Dendritic cell treated with granulocyte-macrophage colony-stimulating factor and Interleukin-4, amounts not matched to agents 40 ng/mL and 50 ng/mL, for 4 days (primary cell): ENCODE results near the gene PCBP3.

Source experiments
- H3K27ac Mint-ChIP-seq: one replicate; pipeline ENCODE4 v1.8.0; 2022; ENCODE audit warnings: mild to moderate bottlenecking, mixed read lengths
- H3K27me3 Mint-ChIP-seq: one replicate; pipeline ENCODE4 v1.8.0; 2022; ENCODE audit warnings: mild to moderate bottlenecking, mixed read lengths
- H3K36me3 Mint-ChIP-seq: one replicate; pipeline ENCODE4 v1.8.0; 2022; ENCODE audit warnings: low read depth, mixed read lengths
- H3K4me1 Mint-ChIP-seq: one replicate; pipeline ENCODE4 v1.8.0; 2022; ENCODE audit warnings: low read depth, mixed read lengths
- H3K4me3 Mint-ChIP-seq: one replicate; pipeline ENCODE4 v1.8.0; 2022; ENCODE audit warnings: mild to moderate bottlenecking, moderate library complexity, mixed read lengths
- H3K9me3 Mint-ChIP-seq: one replicate; pipeline ENCODE4 v1.8.0; 2022; ENCODE audit warnings: mixed read lengths
- intact Hi-C: fragments of 100-400 bp; cut with micrococcal nuclease; formaldehyde crosslinking; loops from one replicate; pipeline ENCODE4 v1.15.0; 2022

PCBP3 gene

DNA sequence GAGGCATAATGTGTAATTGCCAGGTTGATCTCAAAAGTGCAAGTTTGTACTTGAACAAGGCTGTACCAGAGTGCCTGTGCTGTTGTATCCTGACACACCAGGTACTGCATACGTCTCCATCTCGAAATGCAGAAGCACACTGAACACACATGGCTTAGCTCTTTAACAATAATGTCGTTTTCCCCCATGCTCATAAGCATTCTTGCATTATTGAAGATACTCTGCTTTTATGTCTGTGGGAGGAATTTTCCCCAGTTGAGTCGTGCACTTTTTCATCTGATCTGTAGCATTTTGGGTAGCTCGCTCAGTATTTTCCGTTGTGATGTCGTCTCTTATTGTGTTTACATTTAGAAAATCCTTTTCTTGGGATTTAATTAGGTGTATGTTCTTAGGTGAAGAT lies 98.7 kb downstream of the PCBP3 start:
- Mint-ChIP-seq H3K9me3 (peaks cover 7% of the 10 kb centered on the region), H3K27ac (no peak overlapping the region), H3K27me3 (no peaks in the 10 kb centered on the region), H3K4me3 (no peak overlapping the region), H3K4me1 (no peaks in the 10 kb centered on the region), H3K36me3 (no peaks in the 10 kb centered on the region)
- intact Hi-C loops = no loop called here

DNA sequence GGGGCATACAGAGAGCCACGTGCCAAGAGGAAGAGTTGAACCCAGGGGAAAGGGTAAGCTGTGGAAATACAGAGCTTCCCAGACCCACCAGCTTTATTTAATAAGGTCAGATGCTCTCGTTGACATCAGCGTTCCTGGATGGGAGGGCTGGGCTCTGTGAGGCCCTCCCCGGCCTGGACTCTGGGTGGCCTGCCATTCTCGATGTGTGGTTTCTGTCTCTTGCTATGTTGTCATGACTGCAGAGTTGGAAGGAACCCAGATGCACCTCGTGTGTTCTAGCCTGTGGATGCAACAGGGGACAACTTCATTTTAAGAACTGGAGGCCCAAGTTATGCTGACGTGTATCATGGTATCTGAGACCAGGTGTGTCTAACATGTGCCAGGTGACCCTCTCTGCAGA lies 101.7 kb downstream of the PCBP3 start:
- Mint-ChIP-seq H3K36me3 (no peaks in the 10 kb centered on the region), H3K27ac (no peak overlapping the region), H3K27me3 (no peaks in the 10 kb centered on the region), H3K4me1 (no peaks in the 10 kb centered on the region), H3K9me3 (peaks cover 7% of the 10 kb centered on the region), H3K4me3 (no peak overlapping the region)
- intact Hi-C loops = no loop called here

DNA sequence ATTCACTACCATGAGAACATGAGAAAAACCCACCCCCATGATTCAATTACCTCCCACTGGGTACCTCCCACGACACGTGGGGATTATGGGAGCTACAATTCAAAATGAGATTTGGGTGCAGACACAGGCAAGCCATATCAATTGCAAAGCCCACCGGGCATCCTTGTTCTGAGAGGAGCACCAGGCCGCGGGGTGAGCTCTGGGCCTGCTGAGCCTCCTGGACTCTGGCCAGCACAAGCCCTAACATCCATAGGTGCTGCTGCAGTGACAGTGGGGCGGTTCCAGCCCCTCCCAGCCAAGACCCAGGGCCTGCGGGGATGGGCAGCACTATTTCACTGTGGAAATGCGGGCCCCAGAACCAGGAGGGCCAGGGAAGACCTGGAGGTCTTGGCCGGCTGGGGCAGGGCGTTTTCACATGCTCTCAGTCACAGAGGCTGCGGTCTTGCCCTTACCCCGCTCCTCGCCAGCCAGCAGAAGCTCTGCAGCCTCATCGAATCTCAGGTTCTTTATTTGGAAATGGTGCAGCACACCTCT lies 103.8 kb downstream of the PCBP3 start:
- Mint-ChIP-seq H3K27ac (no peak overlapping the region), H3K4me3 (no peak overlapping the region), H3K27me3 (no peaks in the 10 kb centered on the region), H3K36me3 (no peaks in the 10 kb centered on the region), H3K9me3 (peaks cover 7% of the 10 kb centered on the region), H3K4me1 (no peaks in the 10 kb centered on the region)
- intact Hi-C loops = no loop called here

- intact Hi-C loops = no loop called here
- H3K9me3 Mint-ChIP-seq = peaks cover 7% of the 10 kb centered on the region
- H3K4me1 Mint-ChIP-seq = no peaks in the 10 kb centered on the region
- no peaks in the 10 kb centered on the region for H3K36me3 Mint-ChIP-seq
- no peak overlapping the region for H3K27ac Mint-ChIP-seq
- H3K27me3 Mint-ChIP-seq = no peaks in the 10 kb centered on the region
- H3K4me3 Mint-ChIP-seq = no peak overlapping the region
These were observed 104.4 kb downstream of the PCBP3 start for GRCh38 chr21:45747802-45748445.

DNA sequence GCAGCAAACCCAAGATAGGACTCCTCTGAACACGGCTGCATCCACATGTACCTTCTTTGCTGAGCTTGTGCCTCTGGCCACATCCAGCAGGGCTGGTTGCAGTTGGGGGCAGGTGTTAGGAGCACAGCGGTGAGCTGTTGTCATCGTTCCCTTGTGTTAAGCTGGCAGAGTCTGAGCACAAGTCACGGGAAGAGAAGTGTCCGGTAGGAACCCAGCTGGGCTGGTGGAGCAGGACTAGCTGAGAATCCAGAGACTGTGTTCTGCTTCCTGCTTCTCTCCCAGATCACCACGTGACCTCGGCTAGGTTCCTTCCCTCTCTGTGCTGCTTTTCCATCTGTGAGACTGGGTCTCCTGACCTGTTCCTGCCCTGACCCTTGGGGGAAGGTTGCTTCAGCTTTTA lies 105.1 kb downstream of the PCBP3 start:
- Mint-ChIP-seq H3K27me3 (no peaks in the 10 kb centered on the region), H3K27ac (no peak overlapping the region), H3K9me3 (peaks cover 7% of the 10 kb centered on the region), H3K4me1 (no peaks in the 10 kb centered on the region), H3K4me3 (no peak overlapping the region), H3K36me3 (no peaks in the 10 kb centered on the region)
- intact Hi-C loops = no loop called here

DNA sequence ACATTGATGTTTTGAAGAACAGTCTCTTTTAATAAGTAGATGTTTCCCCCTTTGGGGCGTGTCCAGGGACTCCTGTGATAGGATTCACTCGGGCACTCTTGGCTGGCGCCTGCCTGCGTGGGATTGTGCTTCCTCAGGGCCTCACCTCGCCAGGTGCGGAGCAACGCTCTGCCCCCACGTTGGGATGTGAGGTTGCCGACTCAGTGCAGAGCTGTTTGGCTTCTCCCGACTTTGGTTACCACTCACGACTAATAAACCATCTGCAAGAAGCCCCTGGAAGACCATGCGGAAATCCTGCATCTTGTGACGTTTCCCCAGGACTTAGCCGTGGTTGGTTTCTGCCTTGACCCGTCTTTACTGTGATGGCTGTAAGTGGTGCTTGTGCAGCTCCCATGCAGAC lies 106.4 kb downstream of the PCBP3 start:
- Mint-ChIP-seq H3K4me1 (no peaks in the 10 kb centered on the region), H3K27me3 (no peaks in the 10 kb centered on the region), H3K36me3 (no peaks in the 10 kb centered on the region), H3K27ac (no peak overlapping the region), H3K9me3 (peaks cover 7% of the 10 kb centered on the region), H3K4me3 (no peak overlapping the region)
- intact Hi-C loops = no loop called here

DNA sequence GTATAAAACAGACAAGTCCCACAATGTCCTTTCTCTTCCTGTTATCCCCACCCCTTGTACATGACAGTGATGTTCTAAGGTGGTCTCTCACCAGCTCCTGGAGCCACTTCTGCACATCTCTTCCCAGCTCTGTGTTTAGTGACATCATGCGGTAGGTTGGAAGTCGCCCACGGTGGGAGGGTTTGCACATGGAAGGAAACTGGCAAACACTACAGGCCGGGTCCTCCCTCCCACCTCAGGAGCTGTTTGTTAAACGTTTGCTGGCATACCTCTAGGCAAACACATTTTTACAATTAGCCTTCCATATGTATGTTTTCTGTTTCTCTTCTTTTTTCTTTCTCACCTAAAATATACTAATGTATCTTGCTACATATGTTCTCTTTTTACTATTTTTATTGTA lies 107.4 kb downstream of the PCBP3 start:
- intact Hi-C loops = no loop called here
- Mint-ChIP-seq H3K36me3 (no peaks in the 10 kb centered on the region), H3K27me3 (no peaks in the 10 kb centered on the region), H3K27ac (no peak overlapping the region), H3K9me3 (peaks cover 10% of the 10 kb centered on the region), H3K4me3 (no peak overlapping the region), H3K4me1 (no peaks in the 10 kb centered on the region)

GRCh38 chr21:45753445-45753844 lies 109.9 kb downstream of the PCBP3 start:
- no peak overlapping the region for H3K27ac Mint-ChIP-seq
- intact Hi-C loops = no loop called here
- no peak overlapping the region for H3K4me3 Mint-ChIP-seq
- no peaks in the 10 kb centered on the region for H3K36me3 Mint-ChIP-seq
- H3K9me3 Mint-ChIP-seq = peaks cover 21% of the 10 kb centered on the region
- no peaks in the 10 kb centered on the region for H3K4me1 Mint-ChIP-seq
- no peaks in the 10 kb centered on the region for H3K27me3 Mint-ChIP-seq

- Mint-ChIP-seq H3K27ac (no peak overlapping the region), H3K4me3 (no peak overlapping the region), H3K27me3 (no peaks in the 10 kb centered on the region), H3K36me3 (no peaks in the 10 kb centered on the region), H3K9me3 (peaks cover 21% of the 10 kb centered on the region), H3K4me1 (no peaks in the 10 kb centered on the region)
- intact Hi-C loops = no loop called here
These were observed 112.5 kb downstream of the PCBP3 start for GRCh38 chr21:45756029-45756428.

- H3K36me3 Mint-ChIP-seq = no peaks in the 10 kb centered on the region
- intact Hi-C loops = no loop called here
- H3K27ac Mint-ChIP-seq = no peak overlapping the region
- no peak overlapping the region for H3K4me3 Mint-ChIP-seq
- H3K4me1 Mint-ChIP-seq = no peaks in the 10 kb centered on the region
- peaks cover 21% of the 10 kb centered on the region for H3K9me3 Mint-ChIP-seq
- no peaks in the 10 kb centered on the region for H3K27me3 Mint-ChIP-seq
These were observed 113.1 kb downstream of the PCBP3 start for GRCh38 chr21:45756669-45757068.

DNA sequence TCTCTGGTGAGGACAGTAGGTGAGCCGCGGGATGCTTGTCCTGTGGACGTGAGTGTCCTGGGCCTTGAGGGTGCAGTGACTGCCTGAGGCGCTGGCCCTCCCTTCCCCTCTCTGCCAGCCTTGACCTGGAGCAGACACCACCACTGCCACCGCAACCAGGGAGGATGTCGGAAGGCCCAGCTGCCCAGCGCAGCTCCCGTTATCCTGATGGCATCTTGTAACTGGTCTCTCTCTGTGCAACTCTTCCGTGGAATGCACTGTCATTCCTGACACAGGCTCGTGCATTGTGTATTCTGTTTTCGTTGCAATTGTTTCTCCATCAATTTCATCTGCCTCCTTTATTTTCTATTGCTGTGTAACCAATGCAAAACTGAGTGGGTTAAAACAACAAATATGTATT lies 118.2 kb downstream of the PCBP3 start:
- Mint-ChIP-seq H3K27ac (no peak overlapping the region), H3K27me3 (no peaks in the 10 kb centered on the region), H3K4me1 (no peaks in the 10 kb centered on the region), H3K4me3 (no peak overlapping the region), H3K9me3 (peaks cover 3% of the 10 kb centered on the region), H3K36me3 (no peaks in the 10 kb centered on the region)
- intact Hi-C loops = no loop called here

- H3K4me3 Mint-ChIP-seq = no peak overlapping the region
- H3K4me1 Mint-ChIP-seq = no peaks in the 10 kb centered on the region
- H3K36me3 Mint-ChIP-seq = no peaks in the 10 kb centered on the region
- intact Hi-C loops = no loop called here
- H3K27me3 Mint-ChIP-seq = no peaks in the 10 kb centered on the region
- no peaks in the 10 kb centered on the region for H3K9me3 Mint-ChIP-seq
- H3K27ac Mint-ChIP-seq = no peak overlapping the region
These were observed 119.5 kb downstream of the PCBP3 start for GRCh38 chr21:45763074-45763473.

DNA sequence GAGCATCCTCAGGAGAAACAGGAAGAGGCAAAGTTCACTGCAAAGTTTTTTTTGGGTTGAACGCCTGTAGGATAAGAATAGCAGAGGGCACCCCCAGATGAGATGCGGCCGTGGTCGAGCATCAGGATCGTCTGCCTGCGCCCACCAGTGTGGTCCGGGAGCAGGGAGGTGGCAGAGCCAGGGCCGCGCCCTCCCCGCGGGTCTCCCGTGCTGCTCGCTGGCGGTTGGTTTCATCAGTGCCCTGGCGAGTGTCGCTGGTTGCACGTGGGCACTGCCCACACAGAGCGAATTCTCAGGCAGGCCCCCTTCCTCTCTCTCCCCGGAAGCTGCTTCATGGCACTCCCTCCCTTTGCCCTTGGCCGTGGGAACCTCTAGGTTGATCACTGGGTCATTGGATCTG lies 120.0 kb downstream of the PCBP3 start:
- H3K4me1 Mint-ChIP-seq = no peaks in the 10 kb centered on the region
- H3K27ac Mint-ChIP-seq = no peak overlapping the region
- H3K27me3 Mint-ChIP-seq = no peaks in the 10 kb centered on the region
- H3K36me3 Mint-ChIP-seq = no peaks in the 10 kb centered on the region
- no peaks in the 10 kb centered on the region for H3K9me3 Mint-ChIP-seq
- intact Hi-C loops = no loop called here
- no peak overlapping the region for H3K4me3 Mint-ChIP-seq

- Mint-ChIP-seq H3K4me3 (no peak overlapping the region), H3K36me3 (no peaks in the 10 kb centered on the region), H3K27me3 (no peaks in the 10 kb centered on the region), H3K4me1 (no peaks in the 10 kb centered on the region), H3K27ac (no peak overlapping the region), H3K9me3 (no peaks in the 10 kb centered on the region)
- intact Hi-C loops = no loop called here
These were observed 121.3 kb downstream of the PCBP3 start for GRCh38 chr21:45764792-45765191.

DNA sequence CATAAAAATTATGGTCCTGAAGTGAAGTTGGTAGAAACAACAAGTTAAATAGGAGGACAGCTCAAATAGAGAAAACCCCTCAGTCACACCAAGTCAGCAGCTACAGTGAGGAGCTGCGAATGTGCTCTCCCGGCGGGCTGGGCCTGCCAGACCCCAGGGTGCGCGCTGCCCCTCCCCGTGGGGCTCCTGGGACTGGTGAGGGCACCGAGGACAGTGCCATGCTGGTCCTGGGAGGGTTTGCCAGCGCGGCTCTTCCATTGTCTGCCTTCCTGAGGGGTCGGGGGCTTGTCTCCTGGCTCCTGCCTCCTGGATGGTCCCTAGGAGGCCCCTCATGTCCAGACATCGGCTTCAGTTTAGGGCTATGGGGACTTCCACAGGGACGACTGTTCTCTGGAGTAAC lies 121.8 kb downstream of the PCBP3 start:
- H3K27ac Mint-ChIP-seq = no peak overlapping the region
- no peak overlapping the region for H3K4me3 Mint-ChIP-seq
- H3K4me1 Mint-ChIP-seq = no peaks in the 10 kb centered on the region
- no peaks in the 10 kb centered on the region for H3K27me3 Mint-ChIP-seq
- H3K9me3 Mint-ChIP-seq = no peaks in the 10 kb centered on the region
- intact Hi-C loops = no loop called here
- H3K36me3 Mint-ChIP-seq = no peaks in the 10 kb centered on the region
